Measurements from ENCODE around the gene TMEM141.
"Not testable (repeated sequence)": the region's sequence is repeated elsewhere in the genome, so short reads cannot be mapped to it uniquely, and the experiment has no call there.

The TMEM141 gene

GRCh38 chr9:136794281-136794999, 3.3 kb downstream of the TMEM141 start:
- DNase-seq (ENCODE audit: low spot score), result no peak

- no peak for DNase-seq (ENCODE audit: low spot score)
Measured at GRCh38 chr9:136795000-136795348, 3.8 kb downstream of the TMEM141 start.

- no peak for DNase-seq (ENCODE audit: low spot score)
Measured at GRCh38 chr9:136796238-136796774, 5.2 kb downstream of the TMEM141 start, which contains the start of gene CCDC183. Gene CCDC183, plus strand, starts transcription at chr9:136796338. Its CDS starts 60 bp downstream, at chr9:136796398.

- peak; percentile 82 for DNase-seq (ENCODE audit: low spot score)
Measured at GRCh38 chr9:136796775-136797347, 5.7 kb downstream of the TMEM141 start.

GRCh38 chr9:136798708-136799078, 7.5 kb downstream of the TMEM141 start:
- no peak for DNase-seq (ENCODE audit: low spot score)

GRCh38 chr9:136799079-136799853, 8.1 kb downstream of the TMEM141 start:
- DNase-seq (ENCODE audit: low spot score), result no peak

GRCh38 chr9:136799854-136800657, 8.9 kb downstream of the TMEM141 start:
- peak; percentile 85 for DNase-seq (ENCODE audit: low spot score)

- no peak for DNase-seq (ENCODE audit: low spot score)
Measured at GRCh38 chr9:136802321-136802720, 11.2 kb downstream of the TMEM141 start.

- not testable (repeated sequence) for DNase-seq (ENCODE audit: low spot score)
Measured at GRCh38 chr9:136803009-136803550, 11.9 kb downstream of the TMEM141 start.

GRCh38 chr9:136803551-136804508, 12.7 kb downstream of the TMEM141 start:
- DNase-seq (ENCODE audit: low spot score), result no peak

- no peak for DNase-seq (ENCODE audit: low spot score)
Measured at GRCh38 chr9:136804509-136805206, 13.5 kb downstream of the TMEM141 start.

GRCh38 chr9:136805207-136805740, 14.1 kb downstream of the TMEM141 start:
- DNase-seq (ENCODE audit: low spot score), result no peak

- no peak for DNase-seq (ENCODE audit: low spot score)
Measured at GRCh38 chr9:136806067-136806466, 14.9 kb downstream of the TMEM141 start.

GRCh38 chr9:136806631-136807201, 15.6 kb downstream of the TMEM141 start:
- no peak for DNase-seq (ENCODE audit: low spot score)

- DNase-seq (ENCODE audit: low spot score), result peak; percentile 65
Measured at GRCh38 chr9:136807281-136808074, 16.3 kb downstream of the TMEM141 start, which contains the start of gene RABL6. Gene RABL6, plus strand, starts transcription at chr9:136807948. Its CDS starts 249 bp downstream, at chr9:136808197.

- no peak for DNase-seq (ENCODE audit: low spot score)
Measured at GRCh38 chr9:136808075-136808805, 17.1 kb downstream of the TMEM141 start.

GRCh38 chr9:136808806-136809158, 17.6 kb downstream of the TMEM141 start:
- no peak for DNase-seq (ENCODE audit: low spot score)

All from SK-N-DZ (cell line).